IMR-90 (cell line): ENCODE measurements around the gene RSAD1. TPM values are rescaled to one million over a fixed set of nuclear protein-coding genes. Genes with fewer than 3 reads are reported as not detected.

ENCODE experiments used
- ATAC-seq: fragments of 200-7000 bp; cut with Tn5 transposase; 2 replicates; pipeline ENCODE4 v1.9.1; 2020; ENCODE audit warnings: low read depth, mild to moderate bottlenecking, moderate library complexity
- BruUV-seq: library from RNA; stranded (reverse); fragments of 400-500 nt; replicated peaks from 2 replicates; lab custom pipeline; 2021; lab: Mats Ljungman, UMichigan
- CTCF ChIA-PET: fragments of 300-600 bp; formaldehyde crosslinking; extraction: SDS; loops from one replicate; lab custom pipeline; 2021; ENCODE audit warnings: antibody characterized with exemption; lab: Yijun Ruan, JAX
- POLR2A ChIA-PET: fragments of 300-600 bp; sonication (Branson Sonifier 250); formaldehyde crosslinking; loops from one replicate; lab custom pipeline; 2022; ENCODE audit warnings: antibody characterized with exemption; ENCODE audit not compliant: unreplicated experiment; lab: Charles Lee
- DNase-seq: peaks from one replicate; pipeline ENCODE4 v3.0.0; 2013
- H2AFZ ChIP-seq: replicated peaks from 2 replicates; pipeline ENCODE3; 2013; ENCODE audit warnings: low read length, mild to moderate bottlenecking; ENCODE audit not compliant: poor library complexity
- H2AK5ac ChIP-seq: 2 replicates; pipeline ENCODE4 v1.6.1; 2013; ENCODE audit warnings: low read depth, low read length, inconsistent platforms
- H2AK9ac ChIP-seq: replicated peaks from 2 replicates; pipeline ENCODE3; 2013; ENCODE audit warnings: mild to moderate bottlenecking, low read depth, low read length, moderate library complexity; ENCODE audit not compliant: poor library complexity
- H2BK120ac ChIP-seq: 2 replicates; pipeline ENCODE4 v1.6.1; 2013; ENCODE audit warnings: low read depth, low read length, inconsistent platforms
- H2BK15ac ChIP-seq: 3 replicates; pipeline ENCODE4 v1.6.1; 2013; ENCODE audit warnings: low read depth, low read length, inconsistent platforms
- H2BK20ac ChIP-seq: 2 replicates; pipeline ENCODE4 v1.6.1; 2013; ENCODE audit warnings: low read depth, mild to moderate bottlenecking, inconsistent platforms, low read length, moderate library complexity
- H2BK5ac ChIP-seq: 2 replicates; pipeline ENCODE4 v1.6.1; 2013; ENCODE audit warnings: mild to moderate bottlenecking, low read depth, low read length, inconsistent platforms; ENCODE audit not compliant: poor library complexity, severe bottlenecking
- H3K14ac ChIP-seq: replicated peaks from 2 replicates; pipeline ENCODE4 v1.6.1; 2013; ENCODE audit warnings: low read depth, low read length, inconsistent platforms
- H3K18ac ChIP-seq: 2 replicates; pipeline ENCODE4 v1.6.1; 2013; ENCODE audit warnings: low read depth, low read length, control low read depth
- H3K23ac ChIP-seq: 2 replicates; pipeline ENCODE4 v1.6.1; 2013; ENCODE audit warnings: low read depth, low read length, inconsistent platforms
- H3K27ac ChIP-seq: 2 replicates; pipeline ENCODE4 v1.5.1; 2013; ENCODE audit warnings: mild to moderate bottlenecking, control low read depth, low read length; ENCODE audit not compliant: insufficient read depth
- H3K27me3 ChIP-seq: 2 replicates; pipeline ENCODE4 v1.6.1; 2013; ENCODE audit warnings: low read length; ENCODE audit not compliant: control insufficient read depth, insufficient read depth
- H3K36me3 ChIP-seq: 2 replicates; pipeline ENCODE4 v1.6.1; 2013; ENCODE audit warnings: low read length, mixed read lengths; ENCODE audit not compliant: control insufficient read depth, insufficient read depth
- H3K4ac ChIP-seq: 2 replicates; pipeline ENCODE4 v1.6.1; 2013; ENCODE audit warnings: low read depth, low read length, inconsistent platforms
- H3K4me1 ChIP-seq: 2 replicates; pipeline ENCODE4 v1.6.1; 2013; ENCODE audit warnings: low read length, mixed read lengths; ENCODE audit not compliant: control insufficient read depth, insufficient read depth
- H3K4me2 ChIP-seq: 2 replicates; pipeline ENCODE4 v1.6.1; 2013; ENCODE audit warnings: low read depth, mild to moderate bottlenecking, control low read depth, low read length, moderate library complexity
- H3K4me3 ChIP-seq: 2 replicates; pipeline ENCODE4 v1.5.1; 2013; ENCODE audit warnings: low read depth, mild to moderate bottlenecking, control low read depth, low read length, moderate library complexity; ENCODE audit not compliant: insufficient read depth
- H3K56ac ChIP-seq: 2 replicates; pipeline ENCODE4 v1.6.1; 2013; ENCODE audit warnings: low read length, inconsistent platforms; ENCODE audit not compliant: insufficient read depth; ENCODE audit errors: extremely low read depth
- H3K79me1 ChIP-seq, 2 experiments: 2 replicates each; pipeline ENCODE4 v1.6.1; 2013; ENCODE audit warnings: low read length in 2 of 2, inconsistent platforms in 1 of 2, low read depth in 1 of 2
- H3K9ac ChIP-seq: 2 replicates; pipeline ENCODE4 v1.6.1; 2013; ENCODE audit warnings: low read depth, low read length, control low read depth
- H3K9me1 ChIP-seq: 2 replicates; pipeline ENCODE4 v1.6.1; 2013; ENCODE audit warnings: low read length, inconsistent platforms; ENCODE audit not compliant: insufficient read depth
- H3K9me3 ChIP-seq: 2 replicates; pipeline ENCODE4 v1.6.1; 2013; ENCODE audit warnings: low read length; ENCODE audit not compliant: control insufficient read depth, insufficient read depth
- H4K20me1 ChIP-seq: 2 replicates; pipeline ENCODE4 v1.6.1; 2013; ENCODE audit warnings: low read length, inconsistent platforms; ENCODE audit not compliant: insufficient read depth
- H4K5ac ChIP-seq: 2 replicates; pipeline ENCODE4 v1.6.1; 2013; ENCODE audit warnings: mild to moderate bottlenecking, low read depth, low read length, control low read depth
- H4K8ac ChIP-seq, 2 experiments: 2 replicates each; pipeline ENCODE4 v1.6.1; 2013; ENCODE audit warnings: low read depth in 2 of 2, low read length in 2 of 2, control low read depth in 1 of 2, inconsistent platforms in 1 of 2
- H4K91ac ChIP-seq: 2 replicates; pipeline ENCODE4 v1.6.1; 2013; ENCODE audit warnings: low read depth, low read length, inconsistent platforms; ENCODE audit not compliant: insufficient read depth
- FOS ChIP-seq: fragments of 150-350 bp; IDR thresholded peaks from 2 replicates; pipeline ENCODE4 v1.6.1; 2016; ENCODE audit warnings: low read depth, low read length
- RFX5 ChIP-seq: IDR thresholded peaks from 2 replicates; pipeline ENCODE4 v1.8.0; 2012; ENCODE audit warnings: low read depth, mild to moderate bottlenecking, low read length, moderate library complexity
- SMC3 ChIP-seq: fragments of 150-350 bp; IDR thresholded peaks from 2 replicates; pipeline ENCODE4 v1.6.1; 2016; ENCODE audit warnings: low read depth, mild to moderate bottlenecking, antibody characterized with exemption, low read length, moderate library complexity
- WGBS, 2 experiments: methylation state at CpG; one replicate each; pipeline versions ENCODE4 v1.1.5 to v1.1.7; 2013; ENCODE audit warnings: missing lambda C conversion rate in 2 of 2; ENCODE audit not compliant: insufficient read length in 1 of 2; ENCODE audit errors: extremely low coverage in 2 of 2; 5-methylcytosine and 5-hydroxymethylcytosine counted together
- dilution Hi-C: fragments of 300-500 bp; cut with HindIII; formaldehyde crosslinking; loops from one replicate; pipeline ENCODE4 v1.14.3; 2018; ENCODE audit warnings: low sequenced_read_pairs; ENCODE audit not compliant: unreplicated experiment
- in situ Hi-C: fragments of 300-500 bp; cut with MboI; formaldehyde crosslinking; loops from 3 replicates; pipeline ENCODE4 v1.14.3; 2019; ENCODE audit warnings: low sequenced_read_pairs, inconsistent platforms, mixed read lengths
- intact Hi-C: fragments of 100-400 bp; cut with micrococcal nuclease; formaldehyde crosslinking; loops from 2 replicates; pipeline ENCODE4 v1.10.0; 2022
- polyA plus RNA-seq, 3 experiments: library from polyadenylated mRNA; depleted of rRNA; stranded (reverse); fragments of >200 nt; gene quantifications; 2 replicates each; pipeline ENCODE4 v1.2.3, GENCODE V29; 2012; ENCODE audit warnings: low replicate concordance in 1 of 3
- total RNA-seq: library from RNA; depleted of rRNA; stranded (reverse); fragments of >200 nt; gene quantifications from 2 replicates; pipeline ENCODE4 v1.2.3, GENCODE V29; 2012
- TF ChIP-seq, protein P1 (sequence below): fragments of 150-350 bp; IDR thresholded peaks from 2 replicates; pipeline ENCODE4 v1.6.1; 2017; ENCODE audit warnings: mild to moderate bottlenecking, antibody characterized with exemption, low read length, low read depth

Gene RSAD1
- total and polyA plus RNA-seq, 2 of the 4 experiments (the other 2 are of a cell fraction), result 10.8 to 19.2 TPM

DNA sequence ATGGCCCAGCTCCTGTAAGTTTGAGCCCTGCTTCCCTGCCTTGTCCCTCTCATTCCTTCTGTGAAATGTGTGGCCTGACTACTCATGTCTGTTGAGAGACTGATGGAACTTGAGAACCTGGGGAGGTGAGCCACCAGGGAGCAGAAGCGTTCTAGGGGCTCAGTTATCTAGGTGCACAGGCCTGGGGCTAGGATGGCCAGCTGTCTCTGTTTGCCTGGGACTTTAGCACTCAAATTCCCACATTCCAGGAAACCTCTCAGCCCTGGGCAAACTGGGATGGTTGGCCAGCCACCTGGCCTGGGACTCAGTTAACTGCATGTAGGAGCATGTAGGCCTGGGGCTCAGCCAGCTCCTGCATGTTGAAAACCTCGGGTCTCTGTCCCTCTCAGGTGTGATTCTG lies 44.5 kb downstream of the RSAD1 start:
- TF ChIP-seq, protein P1, sequence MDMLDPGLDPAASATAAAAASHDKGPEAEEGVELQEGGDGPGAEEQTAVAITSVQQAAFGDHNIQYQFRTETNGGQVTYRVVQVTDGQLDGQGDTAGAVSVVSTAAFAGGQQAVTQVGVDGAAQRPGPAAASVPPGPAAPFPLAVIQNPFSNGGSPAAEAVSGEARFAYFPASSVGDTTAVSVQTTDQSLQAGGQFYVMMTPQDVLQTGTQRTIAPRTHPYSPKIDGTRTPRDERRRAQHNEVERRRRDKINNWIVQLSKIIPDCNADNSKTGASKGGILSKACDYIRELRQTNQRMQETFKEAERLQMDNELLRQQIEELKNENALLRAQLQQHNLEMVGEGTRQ, result no peak
- TF ChIP-seq RFX5 (no peak), SMC3 (no peak), FOS (no peak)
- ATAC-seq, result no peak
- no peak overlapping the region for H3K9ac ChIP-seq
- peaks cover 26% of the 10 kb centered on the region for H3K27me3 ChIP-seq
- no peak overlapping the region for H2BK120ac ChIP-seq
- no peak overlapping the region for H2BK5ac ChIP-seq
- no peak overlapping the region for H3K14ac ChIP-seq
- H3K27ac ChIP-seq, result no peak overlapping the region
- no peak overlapping the region for H2BK15ac ChIP-seq
- H3K56ac ChIP-seq, result no peak overlapping the region
- CTCF ChIA-PET, result no interaction called here
- DNase-seq, result no peak
- no CpG with 5 or more reads among the region's 2 CpGs for WGBS, 2 experiments
- H4K5ac ChIP-seq, result no peak overlapping the region
- no peak overlapping the region for H3K4me2 ChIP-seq
- H3K4me1 ChIP-seq, result no peaks in the 10 kb centered on the region
- no peak overlapping the region for H3K23ac ChIP-seq
- no peak overlapping the region for H2AFZ ChIP-seq
- no peak overlapping the region for H3K4ac ChIP-seq
- H2BK20ac ChIP-seq, result no peak overlapping the region
- H4K20me1 ChIP-seq, result no peaks in the 10 kb centered on the region
- H2AK5ac ChIP-seq, result no peak overlapping the region
- H2AK9ac ChIP-seq, result no peak overlapping the region
- H3K36me3 ChIP-seq, result no peaks in the 10 kb centered on the region
- intact Hi-C loops, result no loop called here
- H4K8ac ChIP-seq, result no peak overlapping the region
- dilution Hi-C loops, result no loop called here
- H4K91ac ChIP-seq, result no peak overlapping the region
- POLR2A ChIA-PET, result no interaction called here
- no peaks in the 10 kb centered on the region for H3K79me1 ChIP-seq
- no TSS peak for BruUV-seq
- H3K4me3 ChIP-seq, result no peak overlapping the region
- H3K9me1 ChIP-seq, result no peaks in the 10 kb centered on the region
- H3K9me3 ChIP-seq, result no peaks in the 10 kb centered on the region
- in situ Hi-C loops, result no loop called here
- no peak overlapping the region for H3K18ac ChIP-seq
